Stimulated activated CD4-positive, alpha-beta T cell treated with anti-CD3 and anti-CD28 coated beads, Interleukin-15, amount 100 ng/mL, for 1 hour (primary cell): ENCODE measurements around the gene R3HDM4.
"Not testable (repeated sequence)": the region's sequence is repeated elsewhere in the genome, so short reads cannot be mapped to it uniquely, and the experiment has no call there.

Experiments
- DNase-seq, 2 donors: peaks; one replicate each; pipeline ENCODE4 v3.0.0-alpha.2; 2020; ENCODE audit warnings: low read depth in 1 of 2, low spot score in 1 of 2

The R3HDM4 gene

DNA sequence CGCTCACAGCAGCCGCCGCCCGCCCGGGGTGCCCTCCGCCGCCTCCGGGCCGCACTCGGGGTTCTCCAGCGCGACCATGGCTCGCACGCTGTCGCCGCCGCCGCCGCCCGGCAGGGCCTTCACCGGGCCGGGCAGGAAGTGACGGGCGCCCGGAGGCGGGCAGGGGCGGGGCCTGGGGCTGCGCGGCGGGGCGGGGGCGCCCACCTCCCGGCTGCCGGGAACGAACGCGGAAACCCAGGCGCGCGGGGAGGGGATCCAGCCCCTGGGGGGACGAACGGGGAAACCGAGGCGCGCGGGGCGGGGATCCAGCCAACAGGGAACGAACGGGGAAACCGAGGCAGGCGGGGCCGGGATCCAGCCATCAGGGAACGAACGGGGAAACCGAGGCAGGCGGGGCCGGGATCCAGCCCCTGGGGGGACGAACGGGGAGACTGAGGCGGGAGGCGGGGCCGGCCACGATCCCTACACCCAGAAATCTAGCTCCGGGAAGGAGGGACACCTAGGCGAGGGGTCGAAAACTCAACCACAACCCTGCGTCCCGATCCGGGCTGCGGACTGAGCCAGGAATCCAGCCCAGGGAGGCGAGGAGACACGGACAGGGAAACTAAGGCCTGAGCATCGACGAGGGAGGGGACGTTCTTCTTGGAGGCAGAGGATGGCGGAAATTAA is at the start of gene R3HDM4:
Gene R3HDM4 (minus strand): TSS at position 140 of the 669 bp plus-strand sequence. CDS start 62 bp downstream, at position 78.
- DNase-seq = peak; percentile 74 to 87

DNA sequence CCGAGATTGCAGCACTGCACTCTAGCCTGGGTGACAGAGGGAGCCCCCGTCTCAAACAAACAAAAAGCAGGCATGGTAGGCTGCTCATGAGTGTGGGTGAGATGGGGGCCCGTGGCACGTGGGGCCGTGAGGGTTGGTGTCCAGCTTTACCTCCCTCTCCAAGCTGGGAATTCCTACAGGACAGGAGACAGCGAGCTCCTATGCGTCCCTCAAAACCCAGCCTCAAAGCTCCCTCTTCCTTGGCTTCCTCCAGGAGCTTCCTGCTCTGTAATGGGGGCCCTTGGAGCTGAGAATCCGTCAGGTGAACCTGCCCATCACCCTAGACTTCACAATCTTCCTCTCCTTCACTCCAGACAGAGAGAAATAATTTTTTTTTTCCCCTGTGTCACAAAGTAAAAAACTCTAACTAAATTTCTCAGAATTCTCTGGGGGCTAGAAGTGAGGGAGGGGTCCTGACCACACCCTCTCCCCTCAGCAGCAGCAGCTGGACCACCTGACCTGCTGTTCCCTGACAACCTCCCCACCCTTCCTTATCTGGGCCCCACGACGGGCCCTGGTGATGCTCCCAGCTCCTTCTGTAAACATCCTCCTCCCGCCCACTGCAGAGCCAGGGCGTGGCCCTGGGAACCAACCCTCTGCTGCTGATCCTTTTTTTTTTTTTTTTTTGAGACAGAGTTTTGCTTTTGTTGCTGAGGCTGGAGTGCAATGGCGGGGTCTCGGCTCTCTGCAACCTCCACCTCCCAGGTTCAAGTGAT is 49.0 kb upstream of the R3HDM4 start:
- DNase-seq = no peak

DNA sequence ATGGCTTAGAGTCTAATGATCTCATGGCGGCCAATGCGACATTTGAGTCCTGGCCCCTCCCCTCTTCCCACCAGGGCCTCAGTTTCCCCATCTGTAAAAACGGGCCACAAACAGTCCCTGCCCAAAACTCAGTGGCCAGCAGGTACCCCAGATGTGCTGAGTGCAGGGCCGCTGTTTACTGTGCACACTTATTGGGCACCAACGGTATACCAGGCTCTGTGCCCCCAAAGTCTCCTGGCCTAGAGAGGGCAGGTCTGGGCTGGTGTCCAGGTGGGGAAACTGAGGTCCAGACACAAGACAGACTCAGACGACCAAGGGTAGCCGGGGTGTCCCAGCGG is 47.6 kb upstream of the R3HDM4 start:
- DNase-seq = no peak

DNA sequence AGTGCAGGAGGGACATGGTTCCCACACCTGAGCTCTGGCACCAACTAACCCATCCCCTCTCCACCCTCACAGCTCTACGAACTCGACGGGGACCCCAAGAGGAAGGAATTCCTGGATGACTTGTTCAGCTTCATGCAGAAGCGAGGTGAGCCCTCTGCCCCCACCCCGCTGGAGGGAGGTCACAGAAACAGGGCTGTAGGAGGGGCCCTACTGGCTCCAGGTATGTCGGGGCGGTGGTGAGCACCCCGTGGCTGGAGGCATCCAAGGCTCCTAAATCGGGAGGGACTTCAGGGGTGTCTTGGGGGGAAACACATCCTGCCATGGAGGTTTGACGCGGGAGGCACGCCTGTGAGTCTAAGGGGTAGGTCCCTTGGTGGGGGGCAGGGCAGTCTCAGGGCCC is 47.0 kb upstream of the R3HDM4 start:
- no peak for DNase-seq

DNA sequence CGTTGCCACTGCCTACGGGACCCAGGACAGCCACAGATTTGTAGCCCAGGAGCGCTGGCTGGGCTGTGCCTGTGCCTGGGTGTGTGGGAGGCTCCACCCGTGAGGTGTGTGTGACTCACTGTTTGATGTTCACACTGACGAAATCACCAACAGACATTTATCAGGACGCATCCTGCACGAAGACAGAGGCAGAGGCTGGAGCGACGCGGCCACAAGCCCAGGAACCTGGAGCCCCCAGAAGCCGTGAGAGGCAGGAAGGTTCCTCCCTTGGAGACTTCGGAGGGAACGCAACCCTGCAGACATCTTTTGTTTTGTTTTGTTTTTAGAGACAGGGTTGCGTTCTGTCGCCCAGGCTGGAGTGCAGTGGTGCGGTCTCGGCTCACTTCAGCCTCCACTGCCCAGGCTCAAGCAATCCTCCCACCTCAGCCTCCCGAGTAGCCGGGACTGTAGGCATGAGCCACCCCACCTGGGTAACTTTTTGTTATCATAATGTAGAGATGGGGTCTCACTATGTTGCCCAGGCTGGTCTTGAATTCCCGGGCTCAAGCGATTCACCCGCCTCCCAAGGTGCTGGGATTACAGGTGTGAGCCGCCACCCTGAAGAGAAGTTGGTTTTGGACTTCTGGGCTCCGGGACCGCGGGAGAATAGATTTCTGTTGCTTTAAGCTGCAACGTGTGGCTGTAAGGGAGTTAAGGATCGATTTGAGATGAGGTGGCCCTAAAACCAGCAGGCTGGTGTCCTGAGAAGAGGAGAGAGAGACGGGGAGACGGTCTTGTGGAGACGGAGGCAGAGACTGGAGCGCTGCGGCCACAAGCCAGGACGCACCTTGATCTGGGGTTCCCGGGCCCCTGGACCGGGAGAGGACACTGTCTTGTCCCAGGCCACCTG is 46.2 kb upstream of the R3HDM4 start:
- no peak for DNase-seq

DNA sequence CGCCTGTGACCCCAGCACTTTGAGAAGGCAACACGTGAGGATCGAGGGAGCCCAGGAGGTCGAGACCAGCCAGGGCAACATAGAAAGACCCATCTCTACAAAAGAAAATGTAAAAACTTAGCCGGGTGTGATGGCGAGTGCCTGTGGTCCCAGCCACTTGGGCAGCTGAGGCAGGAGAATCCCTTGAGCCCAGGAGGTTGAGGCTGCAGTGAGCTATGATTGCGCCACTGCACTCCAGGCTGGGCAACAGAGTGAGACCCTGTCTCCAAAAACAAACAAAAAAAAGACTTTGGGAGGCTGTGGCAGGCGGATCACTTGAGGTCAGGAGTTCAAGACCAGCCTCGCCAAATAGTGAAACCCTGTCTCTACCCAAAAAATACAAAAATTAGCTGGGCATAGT is 44.6 kb upstream of the R3HDM4 start:
- DNase-seq = not testable (repeated sequence)

DNA sequence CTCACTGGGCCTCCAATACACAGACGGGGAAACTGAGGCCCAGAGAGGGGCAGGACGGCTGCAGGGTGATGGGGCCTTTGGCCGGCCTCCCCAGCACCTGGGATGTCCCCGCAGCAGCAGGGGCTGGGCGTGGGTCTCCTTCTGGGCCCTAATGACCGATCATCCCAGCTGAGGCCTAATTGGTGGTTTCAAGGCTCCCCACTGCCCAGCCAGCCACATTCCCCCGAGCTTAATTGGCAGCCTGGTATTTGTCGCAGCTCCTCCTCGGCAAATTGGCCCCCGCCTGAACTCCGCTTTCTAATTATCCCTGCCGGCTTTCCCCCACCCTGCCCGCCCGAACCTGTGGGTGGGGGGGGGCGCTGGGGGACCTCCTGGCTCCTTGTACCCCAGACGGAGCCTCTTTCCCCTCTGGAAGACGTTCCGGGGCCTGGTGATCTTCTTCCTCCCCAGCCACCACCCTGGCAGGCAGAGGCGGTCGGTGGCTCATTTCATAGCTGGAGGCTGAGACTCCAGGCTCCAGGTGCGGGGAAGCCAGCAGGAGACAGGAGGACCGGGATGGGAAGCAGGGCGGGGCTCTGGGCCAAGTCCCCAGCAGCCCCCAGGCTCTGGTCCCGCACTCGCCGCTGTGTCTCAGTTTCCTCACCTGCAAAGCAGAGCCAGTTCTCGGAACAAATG is 43.9 kb upstream of the R3HDM4 start:
- DNase-seq = no peak

DNA sequence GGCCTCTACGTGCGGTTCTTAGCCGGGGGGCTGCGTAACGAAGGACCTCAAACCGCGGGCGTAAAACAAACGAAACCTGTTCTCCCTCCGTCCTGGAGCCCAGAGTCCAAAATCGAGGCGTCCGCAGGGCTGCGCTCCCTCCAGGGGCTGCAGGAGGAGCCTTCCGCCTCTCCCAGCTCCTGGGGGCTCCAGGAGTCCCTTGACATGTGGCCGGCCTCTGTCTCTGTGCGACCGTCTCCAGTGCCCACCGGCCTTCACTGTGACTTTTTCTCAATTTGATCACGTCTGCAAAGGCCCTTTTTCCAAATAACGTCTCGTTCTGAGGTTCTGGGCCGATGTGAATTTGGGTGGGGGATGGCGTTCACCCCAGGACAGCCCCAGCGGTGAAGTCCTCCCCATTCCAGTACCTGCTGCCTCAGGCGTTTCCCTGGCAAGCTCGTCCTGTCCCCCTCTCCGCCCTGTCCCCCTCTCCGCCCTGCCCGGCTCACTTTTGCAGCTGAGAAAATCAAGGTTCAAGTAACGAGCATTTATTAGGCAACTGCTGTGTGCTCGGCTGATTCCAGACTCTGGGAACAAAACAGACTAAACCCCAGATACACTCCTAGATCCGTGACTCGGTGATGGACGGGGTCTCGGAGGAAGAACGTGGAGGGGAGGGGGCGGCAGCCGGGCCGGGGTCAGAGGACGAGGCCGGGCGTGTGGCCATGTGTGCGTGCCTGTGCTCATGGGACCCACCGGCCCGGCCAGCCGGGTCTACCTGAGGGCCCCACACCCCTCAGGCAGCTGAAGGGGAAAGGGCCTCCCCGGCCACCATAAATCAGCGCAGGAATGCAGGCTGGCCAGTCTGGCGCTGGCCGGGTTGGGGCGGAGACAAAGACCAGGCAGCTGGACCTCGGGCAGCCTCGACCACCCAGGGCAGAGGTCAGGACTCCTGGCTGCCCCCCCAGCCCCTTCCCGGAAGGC is 43.1 kb upstream of the R3HDM4 start:
- no peak for DNase-seq

DNA sequence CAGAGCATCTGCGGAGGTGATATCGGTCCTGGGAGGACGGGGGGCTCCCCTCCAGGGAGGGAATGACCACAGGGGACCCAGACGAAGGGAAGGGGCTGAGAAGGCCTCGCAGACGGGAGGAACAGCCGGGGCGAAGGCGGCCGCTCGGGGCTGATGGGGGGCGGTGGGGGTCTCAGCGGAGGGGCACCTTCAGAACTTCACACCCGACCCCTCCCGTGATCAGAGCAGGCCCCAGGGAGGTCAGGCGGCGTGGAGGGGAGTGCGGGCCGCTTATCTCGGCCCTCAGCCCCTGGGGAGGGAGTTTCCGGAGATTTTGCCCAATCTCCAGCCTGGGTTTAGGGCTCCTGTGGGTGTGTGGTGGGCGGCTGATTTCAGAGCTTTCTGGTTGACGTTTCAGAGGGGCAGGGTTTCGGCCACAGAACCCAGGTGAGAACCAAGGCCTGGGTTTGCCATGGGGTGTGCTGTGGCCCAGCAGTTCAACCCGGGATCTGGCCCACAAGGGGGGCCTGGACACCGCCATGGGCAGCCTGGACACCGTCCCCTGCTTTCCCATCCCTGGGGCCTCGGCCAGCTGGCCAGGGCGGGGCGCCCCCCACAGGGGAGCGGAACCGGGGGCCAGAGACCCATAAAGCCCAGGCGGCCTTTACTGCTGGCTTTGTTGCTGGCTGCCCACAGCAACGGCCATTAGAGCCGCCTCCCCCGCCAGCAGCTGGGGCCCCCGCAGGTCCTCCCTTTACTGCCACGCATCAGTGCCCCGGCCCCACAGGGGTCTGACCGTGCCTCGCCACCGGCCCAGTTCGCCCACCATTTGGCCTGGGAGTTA is 41.9 kb upstream of the R3HDM4 start:
- no peak for DNase-seq

DNA sequence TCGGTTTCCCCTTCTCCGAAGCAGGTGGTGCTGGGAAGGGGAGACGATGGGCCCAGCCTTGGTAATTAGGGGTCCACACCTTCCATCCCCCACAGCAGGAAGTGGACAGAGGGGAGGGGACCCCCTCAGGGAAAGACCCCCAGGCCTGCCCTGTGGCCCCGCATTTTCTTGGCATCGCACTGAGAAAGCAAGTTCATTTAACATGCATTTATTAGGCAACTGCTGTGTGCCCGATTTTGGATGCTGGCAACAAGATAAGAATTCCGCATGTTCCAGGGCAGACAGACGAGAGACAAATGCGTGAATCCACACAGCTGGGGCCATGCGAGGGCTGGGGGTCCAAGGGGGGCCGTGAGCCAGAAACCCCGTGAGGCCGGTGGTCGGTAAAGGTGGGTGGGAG is 41.3 kb upstream of the R3HDM4 start:
- DNase-seq = no peak

DNA sequence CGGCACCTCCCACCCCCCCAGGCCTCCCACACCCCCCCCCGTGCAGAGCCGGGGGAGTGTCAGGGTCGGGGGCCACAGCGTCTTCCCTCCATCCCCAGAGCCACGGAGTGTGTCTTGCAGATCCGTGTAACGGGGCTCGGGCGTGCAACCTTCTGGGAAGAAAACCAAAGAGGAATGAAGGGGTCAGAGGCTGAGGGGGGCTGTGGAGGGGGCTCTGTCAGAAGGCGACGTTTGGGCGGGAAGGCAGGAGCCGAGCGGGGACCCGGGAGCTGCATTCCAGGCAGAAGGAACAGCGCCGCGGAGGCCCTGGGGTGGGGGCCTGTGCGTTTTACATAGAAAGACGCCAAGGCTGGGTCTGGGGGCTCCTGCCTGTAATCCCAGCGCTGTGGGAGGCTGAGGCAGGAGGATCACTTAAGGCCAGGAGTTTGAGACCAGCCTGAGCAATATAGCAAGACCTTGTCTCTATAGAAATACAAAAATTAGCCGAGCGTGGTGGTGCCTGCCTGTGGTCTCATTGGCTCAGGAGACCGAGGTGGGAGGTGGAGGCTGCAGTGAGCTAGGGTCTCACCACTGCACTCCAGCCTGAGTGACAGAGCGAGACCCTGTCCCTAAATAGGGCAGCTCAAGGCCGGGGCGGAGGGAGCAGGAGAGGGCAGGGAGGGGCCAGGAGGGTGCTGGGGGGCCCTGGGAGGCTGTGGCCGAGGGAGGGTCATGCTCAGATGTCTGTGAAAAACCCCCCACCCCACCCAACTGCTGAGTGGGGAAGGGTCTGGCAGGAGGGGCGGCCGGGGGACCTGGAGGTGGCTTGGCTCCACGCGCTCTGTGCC is 40.6 kb upstream of the R3HDM4 start:
- no peak for DNase-seq

DNA sequence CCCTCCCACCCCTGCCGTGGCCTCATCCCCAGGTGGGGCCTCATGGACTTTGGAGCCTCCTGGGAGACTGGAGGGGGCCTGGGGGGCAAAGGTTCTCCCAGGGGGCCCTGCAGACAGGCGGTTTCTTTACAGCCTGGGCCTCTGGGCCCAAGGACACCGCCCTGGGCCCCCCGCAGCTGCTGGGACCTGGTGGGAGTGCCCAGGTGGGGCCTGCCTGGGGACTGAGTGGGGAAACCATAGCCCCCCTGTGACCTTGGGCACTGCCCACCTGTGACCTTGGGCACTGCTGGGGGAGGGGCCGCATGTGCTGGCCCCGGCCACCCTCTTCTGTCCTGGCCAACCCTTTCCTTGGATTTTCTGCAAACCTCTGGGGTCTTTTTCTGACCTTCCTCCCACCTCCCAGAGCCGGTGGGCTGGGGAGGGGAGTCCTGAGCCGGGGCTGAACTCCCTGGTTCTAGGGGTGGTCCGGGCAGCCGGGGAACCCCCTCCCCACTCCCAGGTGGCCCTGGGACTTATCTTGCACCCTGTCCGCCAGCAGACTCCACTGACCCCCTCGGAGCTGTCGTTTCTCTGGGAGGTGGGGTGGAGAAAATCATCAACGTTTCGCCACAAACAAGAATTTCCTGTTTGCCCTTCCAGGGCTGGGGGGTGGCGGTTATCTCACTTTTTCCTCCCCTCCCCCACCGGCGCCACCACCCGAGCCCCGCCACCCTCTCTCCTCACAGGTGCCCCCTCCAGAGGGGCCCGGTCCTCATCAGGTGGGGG is 39.8 kb upstream of the R3HDM4 start:
- no peak for DNase-seq

DNA sequence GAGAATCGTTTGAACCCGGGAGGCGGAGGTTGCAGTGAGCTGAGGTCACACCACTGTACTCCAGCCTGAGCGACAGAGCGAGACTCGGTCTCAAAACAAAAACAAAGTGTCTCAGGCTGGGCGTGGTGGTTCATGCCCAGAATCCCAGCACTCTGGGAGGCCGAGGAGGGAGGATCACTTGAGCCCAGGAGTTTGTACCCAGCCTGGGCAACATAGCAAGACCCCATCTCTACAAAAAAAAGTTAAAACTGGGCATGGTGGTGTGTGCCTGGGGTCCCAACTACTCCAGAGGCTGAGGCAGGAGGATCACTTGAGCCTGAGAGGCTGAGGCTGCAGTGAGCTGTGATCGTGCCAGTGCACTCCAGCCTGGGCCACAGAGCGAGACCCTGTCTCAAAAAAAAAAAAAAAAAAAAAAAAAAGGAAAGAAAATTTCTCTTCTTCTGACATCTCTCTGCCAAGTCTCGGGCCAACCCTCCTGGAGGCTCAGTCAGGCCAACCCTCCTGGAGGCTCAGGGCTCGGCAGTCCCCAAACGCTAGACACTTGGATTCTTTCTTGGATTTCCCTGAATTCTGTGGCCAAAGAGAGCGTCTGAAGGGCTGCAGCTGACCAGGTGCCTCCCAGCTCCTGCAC is 39.1 kb upstream of the R3HDM4 start:
- no peak for DNase-seq

DNA sequence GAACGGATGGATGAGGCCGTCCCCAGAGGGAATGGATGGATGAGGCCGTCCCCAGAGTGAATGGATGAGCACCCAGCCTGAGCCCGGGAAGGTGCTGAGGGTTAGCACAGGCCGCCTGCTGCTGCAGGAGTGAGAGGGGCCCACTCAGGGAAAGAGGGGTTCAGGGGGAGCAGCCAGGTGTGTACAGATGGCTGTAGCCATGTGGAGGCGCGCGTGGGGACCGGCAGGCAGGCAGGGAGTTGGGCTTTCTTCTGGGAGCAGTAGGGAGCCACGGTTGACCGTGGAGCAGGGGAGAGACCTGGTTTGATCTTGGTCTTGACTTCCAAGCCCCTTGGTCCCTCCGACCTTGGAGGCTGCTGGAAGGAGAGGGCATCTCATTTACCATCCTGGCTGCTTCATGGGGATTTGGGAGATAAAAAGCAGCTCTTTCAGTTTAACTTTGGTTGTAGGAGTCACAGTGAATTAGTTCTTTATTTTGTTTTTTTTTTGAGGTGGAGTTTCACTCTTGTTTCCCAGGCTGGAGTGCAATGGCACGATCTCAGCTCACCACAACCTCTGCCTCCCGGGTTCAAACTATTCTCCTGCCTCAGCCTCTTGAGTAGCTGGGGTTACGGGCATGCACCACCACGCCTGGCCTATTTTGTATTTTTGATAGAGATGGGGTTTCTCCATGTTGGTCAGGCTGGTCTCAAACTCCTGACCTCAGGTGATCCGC is 37.5 kb upstream of the R3HDM4 start:
- no peak for DNase-seq

DNA sequence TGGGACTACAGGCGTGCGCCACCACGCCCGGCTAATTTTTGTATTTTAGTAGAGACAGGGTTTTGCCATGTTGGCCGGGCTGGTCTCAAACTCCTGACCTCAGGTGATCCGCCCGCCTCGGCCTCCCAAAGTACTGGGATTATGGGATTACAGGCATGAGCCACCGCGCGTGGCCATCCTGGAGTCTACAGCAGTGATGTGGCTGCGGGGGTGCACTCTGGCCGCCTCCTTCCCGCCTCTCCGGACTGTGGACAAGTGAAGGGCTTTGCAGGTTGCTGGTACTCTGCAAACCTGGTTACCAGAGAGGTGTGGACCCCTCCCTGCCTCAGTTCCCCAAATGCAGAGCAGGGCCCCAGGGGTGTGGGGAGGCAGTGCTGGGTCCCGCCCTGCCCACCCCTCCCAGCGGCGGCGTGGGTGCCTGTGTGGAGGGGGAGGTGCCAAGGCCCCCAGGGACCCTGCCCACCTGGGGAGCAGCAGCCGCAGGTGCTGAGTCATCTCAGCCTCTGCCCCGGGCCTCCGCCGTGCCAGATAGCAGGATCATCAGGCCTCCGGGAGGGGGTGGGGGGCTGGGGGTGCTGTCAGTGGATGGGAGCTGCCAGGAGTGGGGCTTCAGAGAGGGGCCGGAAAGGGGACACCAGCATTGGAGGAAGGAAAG is 36.0 kb upstream of the R3HDM4 start:
- no peak for DNase-seq
